Glomerular endothelial cell (primary cell): ENCODE data around the gene ADAM22. TPM values are rescaled to one million over a fixed set of nuclear protein-coding genes. Genes with fewer than 3 reads are reported as not detected.

Source experiments
- DNase-seq: peaks from one replicate; pipeline ENCODE4 v3.0.0-alpha.2; 2011; ENCODE audit warnings: low read depth, low spot score; ENCODE audit errors: extremely low read depth
- total RNA-seq: library from RNA; depleted of rRNA; stranded (reverse); fragments of >200 nt; gene quantifications from 2 replicates; pipeline ENCODE4 v1.2.3, GENCODE V29; 2015

Gene ADAM22
- total RNA-seq, 1 donor from 2014 or later: 1.1 TPM

- no peak for DNase-seq
Observed at GRCh38 chr7:87959336-87959735, 25.3 kb downstream of the ADAM22 start.

- DNase-seq: no peak
Observed at GRCh38 chr7:87960239-87960638, 26.2 kb downstream of the ADAM22 start.

- no peak for DNase-seq
Observed at GRCh38 chr7:87961754-87962153, 27.7 kb downstream of the ADAM22 start.

- DNase-seq: no peak
Observed at GRCh38 chr7:87966271-87966670, 32.2 kb downstream of the ADAM22 start.

DNA sequence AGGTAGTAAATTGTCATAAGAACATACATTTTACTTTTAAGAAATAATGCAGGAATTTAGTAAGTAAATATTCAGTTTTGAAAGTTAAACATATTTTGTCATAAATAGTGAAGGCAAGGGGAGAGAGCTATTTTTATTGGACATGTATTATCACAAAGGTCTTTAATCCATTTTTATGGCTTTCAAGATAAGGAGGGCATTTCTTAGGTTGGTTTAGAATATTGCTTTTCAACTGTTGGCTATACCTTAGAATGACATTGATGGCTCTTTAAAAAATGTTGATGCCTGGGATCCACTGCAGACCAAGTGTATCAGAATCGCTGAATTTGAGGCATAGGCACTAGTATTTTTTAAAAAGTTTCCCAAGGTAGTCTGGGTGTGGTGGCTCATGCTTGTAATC, 34.0 kb downstream of the ADAM22 start:
- no peak for DNase-seq

DNA sequence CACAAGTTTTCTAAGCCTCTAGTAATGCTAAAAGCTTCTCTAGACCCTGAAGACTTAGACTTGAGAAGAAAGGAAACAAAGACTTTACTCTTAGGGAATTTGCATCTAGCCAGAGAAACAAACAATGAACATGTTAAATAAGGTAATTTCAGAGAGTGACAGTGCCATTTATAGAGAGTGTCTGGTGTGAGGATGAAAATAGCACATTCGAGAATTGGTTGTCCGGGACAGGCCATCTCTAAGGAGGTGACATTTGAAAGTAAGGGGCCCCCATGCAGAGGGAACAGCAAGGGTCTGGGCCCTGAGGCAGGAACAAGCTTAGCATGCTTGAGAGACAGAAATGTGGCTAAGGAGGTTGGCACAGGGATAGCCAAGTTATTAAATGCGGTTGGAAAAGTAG, 48.1 kb downstream of the ADAM22 start:
- DNase-seq: no peak

GRCh38 chr7:87984088-87984487, 50.0 kb downstream of the ADAM22 start:
- no peak for DNase-seq

DNA sequence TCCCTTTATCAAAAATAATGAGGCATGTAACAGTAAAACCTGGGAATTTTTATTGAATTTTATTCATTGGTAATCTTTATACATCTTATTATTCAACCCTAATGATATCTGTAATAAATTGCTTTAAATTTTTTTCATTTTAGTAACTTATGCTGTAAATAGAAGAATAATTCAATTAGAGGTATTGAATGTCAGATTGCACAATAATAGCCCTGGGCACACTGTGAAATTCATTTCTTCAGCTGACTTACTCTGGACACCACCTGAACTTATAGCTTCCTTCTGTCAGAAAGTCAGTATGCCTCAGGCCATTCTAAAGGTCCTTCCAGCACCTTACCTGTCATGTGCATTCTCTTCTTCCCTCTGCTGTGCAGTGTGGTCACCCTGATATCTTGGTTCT, 59.2 kb downstream of the ADAM22 start:
- no peak for DNase-seq

DNA sequence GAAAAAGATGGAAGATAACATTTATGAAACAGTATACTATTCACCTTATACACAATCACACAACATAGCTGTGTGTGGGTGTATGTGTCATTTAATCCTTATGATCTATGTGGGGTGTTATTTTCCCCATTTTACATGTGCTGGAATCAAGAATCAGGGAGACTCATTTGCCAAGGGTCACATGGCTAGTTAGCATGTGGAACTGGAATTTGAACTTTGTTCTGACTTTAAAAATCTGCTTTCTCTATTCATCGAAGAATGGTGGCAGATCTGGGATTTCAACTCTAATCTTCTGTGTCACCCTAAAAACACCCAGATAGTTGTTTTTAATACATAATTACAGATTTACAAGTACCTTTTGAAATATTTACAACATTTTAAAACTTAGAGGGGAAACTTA, 65.2 kb downstream of the ADAM22 start:
- DNase-seq: no peak

- no peak for DNase-seq
Observed at GRCh38 chr7:88001744-88002530, 67.9 kb downstream of the ADAM22 start.

DNA sequence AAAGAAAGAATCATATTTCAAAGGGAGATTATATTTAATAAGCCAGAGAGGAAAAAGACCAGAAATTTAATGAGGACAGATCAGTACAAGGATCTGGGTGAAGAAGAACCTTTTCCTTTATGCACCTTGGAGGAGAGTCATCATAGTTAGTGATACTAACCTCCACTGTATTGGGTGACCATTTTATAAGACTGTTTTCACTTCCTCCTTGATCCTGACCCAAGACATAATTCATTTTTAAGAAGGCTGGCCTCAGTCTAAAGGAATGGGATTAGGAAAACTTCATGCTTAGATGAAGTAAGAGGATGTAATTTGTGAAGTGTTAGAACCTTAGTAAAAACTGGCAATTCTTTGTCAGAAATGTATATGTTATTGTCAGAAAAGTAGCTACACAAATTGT, 68.6 kb downstream of the ADAM22 start:
- no peak for DNase-seq

GRCh38 chr7:88003581-88003980, 69.5 kb downstream of the ADAM22 start:
- no peak for DNase-seq

DNA sequence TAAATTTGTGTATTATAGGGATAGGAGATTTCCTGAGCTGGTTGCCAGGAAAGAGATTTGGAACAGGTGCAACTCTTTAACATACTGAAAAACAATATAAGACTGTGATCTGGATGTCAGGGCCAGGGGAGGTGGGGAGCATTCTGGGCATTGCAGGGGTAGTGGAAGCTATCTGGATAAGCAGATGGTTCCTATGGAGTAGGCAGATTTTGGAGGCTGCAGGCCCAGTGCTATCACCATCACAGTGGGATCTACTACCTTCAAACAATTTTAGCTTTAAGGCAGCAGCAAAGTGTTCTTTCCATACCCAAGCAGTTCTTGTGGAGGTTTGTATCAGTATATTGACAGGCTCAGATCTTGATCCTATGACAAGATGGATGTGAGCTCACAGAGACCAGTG, 71.1 kb downstream of the ADAM22 start:
- no peak for DNase-seq

- no peak for DNase-seq
Observed at GRCh38 chr7:88009651-88010050, 75.6 kb downstream of the ADAM22 start.

DNA sequence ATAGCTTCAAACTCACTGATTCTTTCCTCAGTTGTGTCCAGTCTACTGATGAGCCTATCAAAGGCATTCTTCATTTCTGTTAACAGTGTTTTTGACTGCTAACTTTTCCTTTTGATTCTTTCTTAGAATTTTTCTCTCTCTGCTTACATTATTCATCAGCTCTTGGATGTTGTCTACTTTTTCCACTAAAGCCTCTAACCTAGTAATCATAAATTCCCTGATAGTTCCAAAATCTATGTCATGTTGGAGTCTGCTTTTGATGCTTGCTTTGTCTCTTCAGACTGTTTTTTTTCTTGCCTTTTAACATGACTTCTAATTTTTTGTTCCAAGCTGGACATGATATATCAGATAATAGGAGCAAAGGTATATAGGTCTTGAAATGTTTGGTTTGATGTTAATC, 78.0 kb downstream of the ADAM22 start:
- DNase-seq: no peak

GRCh38 chr7:88013981-88014380, 79.9 kb downstream of the ADAM22 start:
- DNase-seq: no peak

DNA sequence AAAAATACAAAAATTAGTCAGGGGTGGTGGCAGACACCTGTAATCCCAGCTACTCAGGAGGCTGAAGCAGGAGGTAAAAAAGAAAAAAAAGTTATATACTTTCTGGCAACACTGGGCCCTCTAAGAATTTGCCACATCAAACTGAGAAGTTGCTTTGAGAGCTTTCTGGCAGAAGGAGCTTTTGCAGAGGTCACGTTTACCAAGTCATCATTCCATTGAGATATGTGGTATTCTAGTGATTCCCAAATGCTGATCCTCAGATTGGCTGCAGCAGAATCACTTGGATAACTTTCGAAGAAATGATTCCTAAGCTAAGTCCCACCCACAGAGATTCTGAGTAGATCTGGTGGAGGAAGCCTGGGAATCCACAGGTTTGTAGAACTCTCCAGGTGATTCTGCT, 80.5 kb downstream of the ADAM22 start:
- no peak for DNase-seq

DNA sequence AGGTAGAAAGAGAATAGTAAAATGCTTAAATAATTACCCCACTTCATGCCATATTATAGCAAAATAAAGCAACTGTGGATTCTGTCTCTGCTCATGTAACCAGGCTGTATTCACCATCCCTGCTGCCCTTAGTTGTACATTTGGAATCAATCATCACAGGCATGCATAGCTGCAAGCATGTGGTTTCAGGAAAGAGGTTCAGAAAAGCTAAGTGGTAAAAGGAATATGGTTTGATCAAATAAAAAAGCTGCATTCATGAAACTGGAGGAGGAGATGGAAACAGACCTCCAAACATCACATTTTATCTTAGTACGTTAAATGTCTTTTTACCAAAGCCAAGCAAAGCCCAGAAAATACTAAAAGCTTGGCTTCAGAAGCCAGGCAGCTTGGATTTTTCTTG, 81.3 kb downstream of the ADAM22 start:
- DNase-seq: no peak

DNA sequence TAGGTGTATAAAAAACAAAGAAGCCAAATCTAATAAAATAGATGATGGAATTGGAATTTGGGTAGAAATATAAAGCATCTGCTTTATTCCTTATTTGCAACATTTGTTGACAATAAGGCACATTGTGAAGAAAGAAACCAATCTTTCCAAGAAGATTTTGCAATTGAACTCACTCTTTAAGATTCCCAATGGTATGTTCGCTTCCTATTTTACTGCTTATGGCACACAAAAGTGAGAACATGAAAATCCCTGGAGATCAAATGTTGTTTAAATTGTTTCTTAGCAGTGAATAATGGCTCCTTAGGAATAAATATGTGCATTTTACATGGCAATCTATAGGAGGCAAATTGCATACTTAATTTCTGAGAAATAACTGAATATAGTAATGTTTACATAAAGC, 84.5 kb downstream of the ADAM22 start:
- no peak for DNase-seq

GRCh38 chr7:88020953-88021665, 87.1 kb downstream of the ADAM22 start:
- no peak for DNase-seq

DNA sequence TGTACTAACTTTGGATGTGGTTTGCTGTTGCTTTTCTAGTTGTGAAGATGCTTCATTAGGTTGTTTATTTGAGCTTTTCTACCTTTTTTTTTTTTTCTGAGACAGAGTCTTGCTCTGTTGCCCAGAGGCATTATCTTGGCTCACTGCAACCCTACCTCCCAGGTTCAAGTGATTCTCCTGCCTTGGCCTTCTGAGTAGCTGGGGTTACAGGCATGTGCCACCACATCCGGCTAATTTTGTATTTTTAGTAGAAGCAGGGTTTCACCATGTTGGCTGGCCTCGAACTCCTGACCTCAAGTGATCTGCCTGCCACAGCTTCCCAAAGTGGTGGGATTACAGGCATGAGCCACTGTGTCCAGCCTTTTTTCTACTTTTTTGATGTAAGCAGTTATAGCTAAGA, 93.7 kb downstream of the ADAM22 start:
- DNase-seq: no peak

DNA sequence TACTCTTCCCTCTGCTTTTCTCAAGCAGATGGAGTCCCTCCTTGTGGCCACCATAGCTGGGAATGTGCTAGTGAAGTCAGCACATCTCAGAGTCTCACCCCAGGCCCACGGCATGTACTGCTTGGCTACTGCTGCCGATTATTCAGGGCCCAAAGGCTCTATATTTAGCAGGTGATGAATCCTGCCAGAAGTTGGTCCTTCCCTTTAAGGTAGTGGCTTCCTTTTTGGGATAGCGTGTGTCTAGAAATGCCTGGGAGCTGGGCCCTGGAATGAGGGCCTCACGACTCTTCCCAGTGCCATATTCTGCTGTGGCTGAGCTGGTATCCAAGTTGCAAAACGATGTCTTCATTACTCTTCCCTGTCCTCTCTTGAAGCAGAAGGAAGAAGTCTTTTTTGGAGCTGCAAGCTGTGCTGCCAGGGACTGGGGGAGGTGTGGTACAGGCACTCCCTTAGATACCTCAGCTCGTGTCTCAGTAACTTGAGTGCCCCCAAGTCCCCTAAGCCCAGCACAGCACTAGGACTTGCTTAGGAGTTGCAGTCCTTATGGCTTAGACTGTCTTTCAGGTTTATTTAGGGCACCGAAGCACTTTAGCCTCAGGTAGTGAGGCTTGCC, 100.1 kb downstream of the ADAM22 start:
- DNase-seq: no peak
